HepG2 (cell line): ENCODE measurements around the gene KANSL3. TPM values are rescaled to one million over a fixed set of nuclear protein-coding genes. Genes with fewer than 3 reads are reported as not detected.
A peak's percentile ranks its signal among the peaks of the same experiment; 100 is the strongest.

Experiments used
- HCFC1 ChIP-seq: fragments of 150-350 bp; IDR thresholded peaks from 2 replicates; pipeline ENCODE4 v1.6.1; 2014; ENCODE audit warnings: low read depth, low read length
- MAFK ChIP-seq, 2 experiments: IDR thresholded peaks in 1 of 2; conservative IDR thresholded peaks in 1 of 2; 2 replicates each; pipeline ENCODE4 v1.6.1; 2011; ENCODE audit warnings: improper control_type of control experiment in 2 of 2, low read length in 2 of 2
- MTF2 ChIP-seq: sonication (generic); formaldehyde crosslinking; IDR thresholded peaks from 2 replicates; pipeline ENCODE4 v1.5.0; 2020; ENCODE audit warnings: missing genetic modification reagents, borderline replicate concordance
- NFRKB ChIP-seq: fragments of 450-650 bp; IDR thresholded peaks from 2 replicates; pipeline ENCODE4 v1.6.1; 2017
- RFX1 ChIP-seq: fragments of 450-650 bp; IDR thresholded peaks from 2 replicates; pipeline ENCODE4 v1.6.1; 2017
- RXRA ChIP-seq: sonication (generic); formaldehyde crosslinking; IDR thresholded peaks from 2 replicates; pipeline ENCODE4 v1.5.1; 2020; ENCODE audit warnings: missing genetic modification reagents
- SIN3A ChIP-seq: IDR thresholded peaks from 2 replicates; pipeline ENCODE4 v1.6.1; 2011; ENCODE audit warnings: low read depth, mild to moderate bottlenecking, control low read depth, low read length, borderline replicate concordance
- SMARCC2 ChIP-seq: fragments of 450-650 bp; IDR thresholded peaks from 2 replicates; pipeline ENCODE4 v1.6.1; 2017; ENCODE audit warnings: antibody characterized with exemption, mild to moderate bottlenecking
- TEAD3 ChIP-seq: optimal IDR thresholded peaks from 2 replicates; pipeline ENCODE3; 2016; ENCODE audit warnings: borderline replicate concordance
- TFE3 ChIP-seq: IDR thresholded peaks from 2 replicates; pipeline ENCODE4 v1.6.1; 2016
- ZBTB14 ChIP-seq: sonication (generic); formaldehyde crosslinking; IDR thresholded peaks from 2 replicates; pipeline ENCODE4 v1.4.0; 2020; ENCODE audit warnings: missing genetic modification reagents
- ZFP36 ChIP-seq: fragments of 150-350 bp; IDR thresholded peaks from 2 replicates; pipeline ENCODE4 v1.6.1; 2018; ENCODE audit warnings: borderline replicate concordance, low read length, low read depth; ENCODE audit not compliant: partially characterized antibody
- ZNF335 ChIP-seq: sonication (generic); formaldehyde crosslinking; IDR thresholded peaks from 2 replicates; pipeline ENCODE4 v1.4.0; 2020; ENCODE audit warnings: missing genetic modification reagents
- ZNF33B ChIP-seq: sonication (generic); formaldehyde crosslinking; IDR thresholded peaks from 2 replicates; pipeline ENCODE4 v1.5.1; 2020; ENCODE audit warnings: mild to moderate bottlenecking, missing genetic modification reagents
- ZNF644 ChIP-seq: IDR thresholded peaks from 2 replicates; pipeline ENCODE4 v1.6.1; 2016; ENCODE audit warnings: low read depth
- ZNF691 ChIP-seq: sonication (generic); formaldehyde crosslinking; IDR thresholded peaks from 2 replicates; pipeline ENCODE4 v1.4.0; 2020; ENCODE audit warnings: missing genetic modification reagents, low read depth, mild to moderate bottlenecking, borderline replicate concordance
- polyA plus RNA-seq, 8 experiments: library from polyadenylated mRNA; depleted of rRNA in 3 of 8; stranded (reverse) in 7 of 8; unstranded in 1 of 8; fragments of >200 nt; fragmentation: Illumina TruSeq in 4 of 8; extraction: Trizol in 4 of 8; gene quantifications; 2 replicates each; pipeline versions ENCODE4 v1.2.1 to v1.2.3, GENCODE V29; 2011 to 2016; ENCODE audit warnings: low read depth in 4 of 8, missing spikeins in 1 of 8, mixed read lengths in 1 of 8; ENCODE audit not compliant: insufficient read depth in 1 of 8
- total RNA-seq, 5 experiments: library from RNA; depleted of rRNA; stranded (reverse); fragments of >200 nt; fragmentation: Illumina TruSeq; extraction: Trizol; gene quantifications; 2 replicates each; pipeline ENCODE4 v1.2.3, GENCODE V29; 2016; ENCODE audit warnings: low read depth in 1 of 5
- TF ChIP-seq, protein P1 (sequence below): sonication (generic); formaldehyde crosslinking; IDR thresholded peaks from 2 replicates; pipeline ENCODE4 v1.5.0; 2020; ENCODE audit warnings: mild to moderate bottlenecking, missing genetic modification reagents, moderate library complexity
- TF ChIP-seq, protein P2 (sequence below): sonication (generic); formaldehyde crosslinking; IDR thresholded peaks from 2 replicates; pipeline ENCODE4 v1.5.1; 2020; ENCODE audit warnings: missing genetic modification reagents, mild to moderate bottlenecking, borderline replicate concordance
- TF ChIP-seq, protein P3 (sequence below): conservative IDR thresholded peaks from 2 replicates; pipeline ENCODE4 v1.6.1; 2018; ENCODE audit warnings: missing genetic modification reagents

Gene KANSL3
- total and polyA plus RNA-seq, 2 of the 13 experiments (the other 11 are each of a cell fraction or from before 2014, with no cell fraction given), result 20.8 to 37.3 TPM

DNA sequence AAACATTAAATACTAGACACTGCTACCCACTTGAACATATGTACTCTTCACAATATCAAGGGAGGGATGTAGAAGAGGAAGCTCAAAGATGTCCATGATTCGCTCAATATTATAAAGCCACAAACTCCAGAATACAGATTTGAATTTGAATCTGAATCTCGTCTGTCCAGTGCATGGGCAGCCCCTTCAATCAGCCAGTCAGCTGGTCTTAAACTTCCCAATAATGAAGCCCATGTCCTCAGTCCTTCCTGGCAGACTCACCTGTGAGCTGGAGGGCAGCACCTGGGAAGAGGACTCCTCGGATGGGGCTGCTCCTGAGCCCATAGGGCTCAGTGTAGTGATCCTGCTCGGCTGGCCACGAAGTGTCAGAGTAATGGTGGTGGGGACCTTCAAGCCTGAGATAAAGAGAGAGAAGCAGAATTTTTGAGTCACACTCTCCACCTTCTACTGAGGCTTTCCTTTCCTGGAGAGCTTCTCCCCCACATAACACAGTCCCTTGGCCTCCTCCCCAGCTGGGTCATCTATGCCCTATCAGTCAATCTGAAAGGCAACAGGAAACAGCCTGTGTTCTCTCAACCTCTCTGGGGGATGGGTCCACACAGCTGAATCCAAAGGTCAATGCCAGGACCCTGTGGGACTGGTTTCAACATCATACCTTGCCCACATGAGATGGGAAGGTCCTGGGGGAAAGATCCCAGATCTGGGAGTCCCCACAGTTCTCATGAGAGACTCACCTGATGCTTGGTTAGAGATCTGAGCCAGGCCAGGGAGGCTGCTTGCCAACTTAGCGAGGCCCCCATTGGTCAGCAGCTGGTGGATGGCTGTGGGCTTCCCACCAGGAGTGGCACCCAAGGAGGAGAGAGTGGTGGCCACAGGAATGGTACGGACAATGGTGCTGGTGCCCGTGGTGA, 36.5 kb downstream of the KANSL3 start (continued):
- TF ChIP-seq MTF2 (CRISPR knock-in tag) (no peak), RXRA (CRISPR knock-in tag) (peak; percentile 92), TFE3 (CRISPR knock-in tag) (peak; percentile 64; the same call in 1 of the 2 replicates), NFRKB (no peak), TEAD3 (CRISPR knock-in tag) (peak; percentile 86), ZNF691 (CRISPR knock-in tag) (peak; percentile 78; the same call in 1 of the 2 replicates), MAFK (conservative IDR thresholded peaks at IDR 0.05 in 1 of 2, IDR thresholded peaks at IDR 0.05 in 1 of 2; ENCODE audit: low read length in 2 of 2) (no peak), HCFC1 (no peak), SMARCC2 (no peak), ZFP36 (no peak), ZNF33B (CRISPR knock-in tag) (no peak), ZBTB14 (0 out of 2 replicates have a peak, but pooled peaks have one; percentile 19), SIN3A (no peak; the same call in 1 of the 2 replicates), ZNF335 (0 out of 2 replicates have a peak, but pooled peaks have one; percentile 18), RFX1 (no peak), ZNF644 (CRISPR knock-in tag) (peak; percentile 92)
- TF ChIP-seq, protein P1, sequence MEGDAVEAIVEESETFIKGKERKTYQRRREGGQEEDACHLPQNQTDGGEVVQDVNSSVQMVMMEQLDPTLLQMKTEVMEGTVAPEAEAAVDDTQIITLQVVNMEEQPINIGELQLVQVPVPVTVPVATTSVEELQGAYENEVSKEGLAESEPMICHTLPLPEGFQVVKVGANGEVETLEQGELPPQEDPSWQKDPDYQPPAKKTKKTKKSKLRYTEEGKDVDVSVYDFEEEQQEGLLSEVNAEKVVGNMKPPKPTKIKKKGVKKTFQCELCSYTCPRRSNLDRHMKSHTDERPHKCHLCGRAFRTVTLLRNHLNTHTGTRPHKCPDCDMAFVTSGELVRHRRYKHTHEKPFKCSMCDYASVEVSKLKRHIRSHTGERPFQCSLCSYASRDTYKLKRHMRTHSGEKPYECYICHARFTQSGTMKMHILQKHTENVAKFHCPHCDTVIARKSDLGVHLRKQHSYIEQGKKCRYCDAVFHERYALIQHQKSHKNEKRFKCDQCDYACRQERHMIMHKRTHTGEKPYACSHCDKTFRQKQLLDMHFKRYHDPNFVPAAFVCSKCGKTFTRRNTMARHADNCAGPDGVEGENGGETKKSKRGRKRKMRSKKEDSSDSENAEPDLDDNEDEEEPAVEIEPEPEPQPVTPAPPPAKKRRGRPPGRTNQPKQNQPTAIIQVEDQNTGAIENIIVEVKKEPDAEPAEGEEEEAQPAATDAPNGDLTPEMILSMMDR, result no peak; the same call in 1 of the 2 replicates
- TF ChIP-seq, protein P2, sequence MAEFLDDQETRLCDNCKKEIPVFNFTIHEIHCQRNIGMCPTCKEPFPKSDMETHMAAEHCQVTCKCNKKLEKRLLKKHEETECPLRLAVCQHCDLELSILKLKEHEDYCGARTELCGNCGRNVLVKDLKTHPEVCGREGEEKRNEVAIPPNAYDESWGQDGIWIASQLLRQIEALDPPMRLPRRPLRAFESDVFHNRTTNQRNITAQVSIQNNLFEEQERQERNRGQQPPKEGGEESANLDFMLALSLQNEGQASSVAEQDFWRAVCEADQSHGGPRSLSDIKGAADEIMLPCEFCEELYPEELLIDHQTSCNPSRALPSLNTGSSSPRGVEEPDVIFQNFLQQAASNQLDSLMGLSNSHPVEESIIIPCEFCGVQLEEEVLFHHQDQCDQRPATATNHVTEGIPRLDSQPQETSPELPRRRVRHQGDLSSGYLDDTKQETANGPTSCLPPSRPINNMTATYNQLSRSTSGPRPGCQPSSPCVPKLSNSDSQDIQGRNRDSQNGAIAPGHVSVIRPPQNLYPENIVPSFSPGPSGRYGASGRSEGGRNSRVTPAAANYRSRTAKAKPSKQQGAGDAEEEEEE, result peak; percentile 25; the same call in 1 of the 2 replicates
- TF ChIP-seq, protein P3, sequence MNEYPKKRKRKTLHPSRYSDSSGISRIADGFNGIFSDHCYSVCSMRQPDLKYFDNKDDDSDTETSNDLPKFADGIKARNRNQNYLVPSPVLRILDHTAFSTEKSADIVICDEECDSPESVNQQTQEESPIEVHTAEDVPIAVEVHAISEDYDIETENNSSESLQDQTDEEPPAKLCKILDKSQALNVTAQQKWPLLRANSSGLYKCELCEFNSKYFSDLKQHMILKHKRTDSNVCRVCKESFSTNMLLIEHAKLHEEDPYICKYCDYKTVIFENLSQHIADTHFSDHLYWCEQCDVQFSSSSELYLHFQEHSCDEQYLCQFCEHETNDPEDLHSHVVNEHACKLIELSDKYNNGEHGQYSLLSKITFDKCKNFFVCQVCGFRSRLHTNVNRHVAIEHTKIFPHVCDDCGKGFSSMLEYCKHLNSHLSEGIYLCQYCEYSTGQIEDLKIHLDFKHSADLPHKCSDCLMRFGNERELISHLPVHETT (CRISPR knock-in tag), result 0 out of 2 replicates have a peak, but pooled peaks have one; percentile 53
